HG03060 (cell line): ENCODE measurements around the gene GNAT3.

Source experiments
- ATAC-seq: cut with Tn5 transposase; IDR thresholded peaks from one replicate; pipeline ENCODE4 v1.9.1; 2021; ENCODE audit warnings: low read depth, moderate number of reproducible peaks; ENCODE audit not compliant: unreplicated experiment

GNAT3 gene

DNA sequence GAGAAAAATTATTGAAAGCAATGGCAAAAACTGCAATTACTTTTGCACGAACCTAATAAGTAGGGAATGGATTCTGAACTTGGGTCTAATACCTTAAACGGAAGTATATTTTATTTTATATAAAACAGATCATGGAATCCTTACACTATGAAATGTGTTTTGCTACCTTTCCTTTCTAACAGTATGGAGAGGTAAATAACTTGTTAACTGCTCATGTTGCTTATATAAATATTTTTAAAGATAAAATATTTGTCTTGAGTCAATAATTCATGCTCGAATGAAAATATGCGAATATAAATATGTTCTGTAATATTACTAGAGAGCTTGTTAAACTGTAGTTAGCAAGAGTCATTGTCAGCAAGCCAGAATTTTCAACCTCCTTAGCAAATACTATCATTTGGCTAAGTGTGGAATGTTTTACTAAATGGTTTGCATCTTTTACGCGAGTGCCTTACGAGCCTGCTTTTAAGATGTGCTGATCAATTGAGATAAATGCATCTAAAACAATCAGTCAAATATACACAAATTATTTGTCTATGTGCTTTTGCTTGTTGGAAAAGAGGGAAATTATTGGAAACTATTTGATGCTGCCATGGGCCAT is 5.9 kb downstream of the GNAT3 start:
- no peak for ATAC-seq

DNA sequence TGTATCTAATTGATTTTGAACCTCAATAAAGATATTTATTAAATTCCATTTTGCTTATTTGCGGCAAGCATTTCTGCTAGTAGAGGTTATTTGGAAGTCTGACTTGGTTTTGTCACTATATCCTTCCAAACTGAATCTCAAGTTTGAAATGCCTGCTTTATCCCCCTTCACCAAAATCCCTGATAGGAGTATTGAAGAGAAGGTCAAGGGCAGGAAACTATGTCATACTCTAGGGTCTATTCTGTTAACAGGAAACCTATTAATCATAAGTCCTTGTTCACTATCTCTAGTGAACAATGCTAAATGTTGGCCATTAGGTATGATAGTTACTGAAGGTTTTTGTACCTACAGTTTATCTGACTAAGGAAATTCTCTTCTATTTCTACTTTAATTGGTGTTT is 11.5 kb downstream of the GNAT3 start:
- ATAC-seq, result no peak

- ATAC-seq, result no peak
These were observed 12.4 kb downstream of the GNAT3 start for GRCh38 chr7:80499350-80499953.

GRCh38 chr7:80498481-80499349 is 13.1 kb downstream of the GNAT3 start:
- no peak for ATAC-seq

DNA sequence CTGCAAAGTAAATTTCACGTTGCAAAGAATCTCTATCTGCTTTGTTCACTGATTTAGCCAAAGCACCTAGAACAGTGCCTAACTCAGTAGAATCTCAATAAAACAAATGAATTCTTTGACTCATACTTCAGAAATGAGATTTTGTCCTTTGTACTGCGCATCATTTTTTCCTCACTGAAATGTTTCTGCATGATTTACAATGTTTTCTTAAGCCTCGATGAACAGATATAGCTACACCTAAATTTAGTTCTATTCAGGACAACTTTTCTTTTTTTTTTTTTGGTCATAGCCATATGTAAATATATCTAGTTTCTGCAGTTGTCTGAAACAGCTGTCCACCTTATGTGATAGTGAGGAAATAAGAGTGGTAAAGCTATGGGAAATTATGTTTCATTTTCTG is 15.3 kb downstream of the GNAT3 start:
- ATAC-seq, result no peak

DNA sequence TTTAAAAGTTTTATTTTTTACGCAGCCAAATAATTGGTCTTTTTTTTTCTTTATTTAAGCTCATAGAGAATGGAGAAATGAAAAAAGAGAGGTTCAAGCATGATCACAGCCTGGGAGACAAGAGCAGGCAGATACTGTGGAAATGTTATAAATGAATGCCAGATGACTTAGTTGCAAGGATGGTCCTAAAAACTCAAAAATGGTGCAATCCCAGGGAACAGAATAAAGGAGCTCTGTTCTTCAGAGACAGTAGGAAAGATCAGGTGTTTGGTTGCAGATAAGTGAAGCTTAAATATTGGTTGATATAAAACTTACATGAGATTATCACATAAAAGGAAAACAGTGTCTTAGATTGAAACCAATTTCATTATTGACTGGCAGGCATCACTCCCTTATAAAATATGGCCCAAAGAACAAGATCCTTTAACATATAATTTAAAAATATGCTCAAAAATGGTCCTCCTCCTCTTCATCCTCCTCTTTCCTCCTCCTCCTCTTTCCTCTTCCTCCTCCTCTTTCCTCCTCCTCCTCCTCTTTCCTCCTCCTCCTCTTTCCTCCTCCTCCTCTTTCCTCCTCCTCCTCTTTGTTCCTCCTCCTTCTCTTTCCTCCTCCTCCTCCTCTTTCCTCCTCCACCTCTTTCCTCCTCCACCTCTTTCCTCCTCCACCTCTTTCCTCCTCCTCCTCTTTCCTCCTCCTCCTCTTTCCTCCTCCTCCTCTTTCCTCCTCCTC is 18.6 kb downstream of the GNAT3 start:
- no peak for ATAC-seq

DNA sequence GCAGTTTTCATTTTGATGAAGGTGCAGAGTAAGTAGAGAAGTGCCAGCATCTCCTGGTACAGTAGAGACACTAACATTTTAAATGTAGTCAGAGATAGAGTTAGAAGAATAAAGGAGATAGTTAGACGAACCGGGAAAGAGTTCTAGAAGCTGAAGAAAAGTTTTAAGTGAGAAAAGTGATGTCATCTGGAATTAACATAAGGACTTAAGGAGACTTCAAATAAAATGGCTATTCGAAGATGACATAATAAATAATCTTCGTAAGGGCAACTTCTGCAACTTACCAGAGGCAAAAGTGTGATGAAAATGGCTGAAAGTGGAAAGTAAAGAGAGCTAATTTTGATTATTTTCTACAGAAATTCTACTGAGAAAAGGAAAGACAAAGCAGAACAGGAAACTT is 20.4 kb downstream of the GNAT3 start:
- no peak for ATAC-seq

- no peak for ATAC-seq
These were observed 23.0 kb downstream of the GNAT3 start for GRCh38 chr7:80488851-80489370.

DNA sequence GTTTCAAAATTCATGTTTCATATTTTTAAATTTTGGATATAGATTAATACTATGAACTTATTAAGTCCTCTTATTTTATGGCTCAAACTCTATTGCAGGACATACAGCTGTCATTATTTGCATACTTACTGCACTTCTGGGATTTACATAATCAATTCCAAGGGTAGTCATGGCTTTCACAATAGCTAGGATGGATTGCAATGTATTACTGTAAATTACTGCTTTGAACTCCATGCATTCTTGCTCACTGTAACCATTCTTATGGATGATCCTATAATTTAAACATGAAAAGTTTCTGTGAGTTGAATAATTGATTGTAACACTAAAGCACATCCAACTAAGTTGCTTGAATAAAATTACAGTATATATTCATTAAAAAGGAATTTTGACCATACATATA is 23.5 kb downstream of the GNAT3 start:
- no peak for ATAC-seq

DNA sequence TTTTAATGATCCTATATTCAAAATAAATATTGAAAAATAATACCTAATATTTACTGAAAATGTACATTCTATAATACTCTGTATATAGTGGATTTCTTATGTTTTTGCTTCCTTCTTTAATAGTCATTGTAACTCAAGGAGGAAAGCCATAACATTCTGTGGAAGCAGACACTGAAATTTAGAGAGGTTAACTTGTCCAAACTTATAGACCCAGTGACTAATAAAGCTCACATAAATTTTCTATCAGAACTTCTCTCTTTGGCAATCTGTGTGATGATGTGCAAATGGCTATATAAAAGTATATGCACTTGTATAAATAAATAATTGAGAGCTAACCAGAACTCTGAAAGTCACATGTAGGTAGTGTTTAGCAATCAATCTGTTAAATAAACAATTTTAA is 26.1 kb downstream of the GNAT3 start:
- no peak for ATAC-seq

DNA sequence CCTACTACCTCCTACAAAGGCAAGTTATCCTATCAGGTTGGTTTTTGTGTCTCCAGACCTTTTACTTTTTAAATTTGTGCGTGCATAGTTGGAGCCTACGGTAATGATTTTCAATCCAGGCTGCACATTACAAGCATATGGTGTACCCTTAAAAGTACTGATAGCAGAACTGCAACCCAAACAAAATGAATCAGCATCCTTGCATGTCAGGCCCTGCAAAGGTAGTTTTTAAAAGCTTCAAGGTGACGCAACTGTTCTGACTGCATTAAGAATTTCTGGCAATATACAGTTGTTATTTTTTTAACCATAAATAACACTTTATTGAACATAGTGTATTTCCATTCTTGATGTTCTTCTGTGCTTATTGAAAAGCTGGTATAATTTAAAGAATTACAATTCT is 28.9 kb downstream of the GNAT3 start:
- ATAC-seq, result no peak

DNA sequence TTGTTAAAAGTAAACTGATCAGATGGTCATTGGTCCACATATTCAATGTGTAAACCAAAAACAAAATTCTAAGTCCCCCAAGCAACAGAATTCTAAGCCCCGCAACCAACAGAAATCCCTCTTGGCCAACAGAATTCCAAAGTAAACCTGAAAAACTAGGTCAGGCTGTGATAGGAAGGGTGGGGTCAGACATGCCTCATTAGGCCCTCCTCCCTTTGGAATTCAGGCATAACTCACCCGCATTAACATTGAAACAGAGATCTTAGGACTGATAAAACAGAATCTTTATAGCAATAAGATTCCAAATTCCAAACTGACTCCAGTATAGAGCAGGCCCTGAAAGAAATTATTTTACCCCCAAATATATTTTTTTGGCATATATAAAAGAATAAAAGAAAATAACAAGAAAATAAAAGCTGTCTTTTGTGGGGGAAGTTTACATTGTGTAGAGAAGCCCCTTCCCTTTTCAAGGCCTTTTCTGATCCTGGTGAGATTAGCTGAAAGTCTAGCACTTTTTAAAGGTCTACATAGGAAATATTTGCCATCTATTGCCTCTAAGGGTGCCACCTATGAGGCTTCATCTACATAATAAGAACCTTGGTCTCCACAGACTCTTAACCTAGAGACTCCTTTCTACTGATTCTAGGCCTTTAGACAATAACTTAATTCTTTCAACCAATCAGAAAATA is 30.5 kb downstream of the GNAT3 start:
- ATAC-seq, result no peak

DNA sequence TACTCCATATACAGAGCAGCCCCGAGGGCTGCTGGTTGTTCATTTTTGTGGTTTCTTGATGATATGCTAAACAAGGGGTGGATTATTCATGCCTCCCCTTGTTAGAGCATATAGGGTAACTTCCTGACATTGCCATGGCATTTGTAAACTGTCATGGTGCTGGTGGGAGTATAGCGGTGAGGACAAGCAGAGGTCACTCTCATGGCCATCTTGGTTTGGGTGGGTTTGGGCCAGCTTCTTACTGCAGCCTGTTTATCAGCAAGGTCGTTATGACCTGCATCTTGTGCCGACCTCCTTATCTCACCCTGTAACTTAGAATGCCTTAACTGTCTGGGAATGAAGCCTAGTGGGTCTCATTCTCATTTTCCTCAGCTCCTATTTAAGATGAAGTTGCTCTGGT is 31.3 kb downstream of the GNAT3 start:
- ATAC-seq, result no peak

DNA sequence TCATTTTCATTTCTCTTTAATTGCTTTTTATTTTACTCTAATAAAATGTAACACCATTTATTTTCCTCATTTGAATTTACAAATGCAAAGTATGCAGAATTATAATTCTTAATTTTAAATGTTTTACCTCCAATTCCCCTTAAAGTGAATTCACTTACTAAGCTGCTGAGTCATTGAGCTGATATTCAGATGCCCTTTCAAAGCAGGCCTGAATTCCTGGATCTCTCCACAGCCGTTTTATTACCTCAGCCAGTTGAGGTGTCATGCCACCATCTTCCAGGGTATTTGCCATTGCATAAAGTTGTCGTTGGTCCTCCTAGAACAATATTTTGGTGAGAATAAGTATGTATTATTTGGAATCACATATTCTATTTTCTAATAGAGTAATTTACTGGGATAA is 33.2 kb downstream of the GNAT3 start:
- no peak for ATAC-seq

GRCh38 chr7:80476035-80476434 is 35.8 kb downstream of the GNAT3 start:
- no peak for ATAC-seq

DNA sequence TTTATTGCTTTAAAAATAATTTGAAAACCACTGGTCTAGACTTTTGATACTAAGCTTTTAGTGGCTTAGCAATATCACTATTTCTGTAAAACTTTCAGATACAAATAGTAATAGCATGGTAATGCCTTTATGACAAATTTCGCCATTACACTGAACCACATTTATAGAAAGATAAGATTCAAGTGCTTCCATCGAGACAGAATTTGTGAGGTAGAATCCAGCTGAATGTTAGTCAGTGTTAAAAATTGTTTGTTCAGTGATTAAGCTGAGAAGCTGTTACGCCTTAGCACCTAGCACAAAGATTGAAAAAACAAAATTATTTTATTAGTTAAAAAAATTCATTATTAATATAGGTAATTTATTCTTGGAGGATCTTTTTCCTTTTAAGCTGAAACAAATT is 36.5 kb downstream of the GNAT3 start:
- ATAC-seq, result no peak

GRCh38 chr7:80473751-80474150 is 38.1 kb downstream of the GNAT3 start:
- no peak for ATAC-seq

GRCh38 chr7:80472491-80473200 is 39.2 kb downstream of the GNAT3 start:
- no peak for ATAC-seq

- ATAC-seq, result no peak
These were observed 42.7 kb downstream of the GNAT3 start for GRCh38 chr7:80468931-80469714.
